Keratinocyte (primary cell): ENCODE data around the gene TMEM187. TPM values are rescaled to one million over a fixed set of nuclear protein-coding genes. Genes with fewer than 3 reads are reported as not detected.

Experiments used
- DNase-seq: peaks from one replicate; pipeline ENCODE4 v3.0.0-alpha.2; 2011; ENCODE audit warnings: low read depth, missing footprints, low spot score
- FAIRE-seq: peaks from 2 replicates; lab custom pipeline; 2011; peaks lifted over from hg19 to GRCh38; lab: Jason Lieb, UNC
- H2AFZ ChIP-seq: 2 replicates; pipeline ENCODE4 v1.6.0; 2012; ENCODE audit warnings: low read length, control low read depth, inconsistent platforms; ENCODE audit not compliant: control insufficient read depth
- H3K27ac ChIP-seq: 2 replicates; pipeline ENCODE4 v1.5.1; 2011; ENCODE audit warnings: low read length; ENCODE audit not compliant: control insufficient read depth, insufficient read depth
- H3K27me3 ChIP-seq: 3 replicates; pipeline ENCODE4 v1.6.0; 2011; ENCODE audit warnings: low read length; ENCODE audit not compliant: control insufficient read depth, insufficient read depth; ENCODE audit errors: extremely low read depth
- H3K36me3 ChIP-seq, 2 experiments: 2 replicates in 1 of 2; 3 replicates in 1 of 2; pipeline ENCODE4 v1.5.1; 2011; ENCODE audit warnings: low read length in 2 of 2, mild to moderate bottlenecking in 1 of 2; ENCODE audit not compliant: control insufficient read depth in 2 of 2, insufficient read depth in 2 of 2; ENCODE audit errors: extremely low read depth in 1 of 2
- H3K4me1 ChIP-seq: 3 replicates; pipeline ENCODE4 v1.5.1; 2011; ENCODE audit warnings: low read length; ENCODE audit not compliant: control insufficient read depth, insufficient read depth; ENCODE audit errors: extremely low read depth
- H3K4me2 ChIP-seq: 3 replicates; pipeline ENCODE4 v1.6.0; 2011; ENCODE audit warnings: low read depth, low read length; ENCODE audit not compliant: control insufficient read depth, insufficient read depth; ENCODE audit errors: extremely low read depth
- H3K4me3 ChIP-seq, 3 experiments: fragments of 200-600 bp in 1 of 3; sonication (generic) in 1 of 3; 2 replicates in 2 of 3; 3 replicates in 1 of 3; pipeline ENCODE4 v1.5.1; 2011 to 2016; ENCODE audit warnings: low read length in 3 of 3, mild to moderate bottlenecking in 3 of 3, control low read depth in 2 of 3, inconsistent platforms in 1 of 3, low read depth in 1 of 3, mixed read lengths in 1 of 3, mixed run types in 1 of 3, moderate library complexity in 1 of 3; ENCODE audit not compliant: control insufficient read depth in 2 of 3, insufficient read depth in 2 of 3; ENCODE audit errors: extremely low read depth in 1 of 3
- H3K79me2 ChIP-seq: 2 replicates; pipeline ENCODE4 v1.6.0; 2012; ENCODE audit warnings: low read length; ENCODE audit not compliant: control insufficient read depth, insufficient read depth
- H3K9ac ChIP-seq: 3 replicates; pipeline ENCODE4 v1.6.0; 2011; ENCODE audit warnings: low read length; ENCODE audit not compliant: control insufficient read depth, insufficient read depth; ENCODE audit errors: extremely low read depth
- H3K9me1 ChIP-seq: 3 replicates; pipeline ENCODE4 v1.6.0; 2011; ENCODE audit warnings: low read length; ENCODE audit not compliant: control insufficient read depth, insufficient read depth; ENCODE audit errors: extremely low read depth
- H3K9me3 ChIP-seq: 2 replicates; pipeline ENCODE4 v1.5.1; 2012; ENCODE audit warnings: low read depth, low read length; ENCODE audit not compliant: control insufficient read depth
- H4K20me1 ChIP-seq: 3 replicates; pipeline ENCODE4 v1.6.0; 2011; ENCODE audit warnings: low read length; ENCODE audit not compliant: control insufficient read depth, insufficient read depth; ENCODE audit errors: extremely low read depth
- EZH2 ChIP-seq: IDR thresholded peaks from one replicate; pipeline ENCODE4 v1.6.1; 2012; ENCODE audit warnings: inconsistent platforms, mild to moderate bottlenecking, low read length, moderate library complexity
- dilution Hi-C: fragments of 300-500 bp; cut with MboI; formaldehyde crosslinking; loops from one replicate; pipeline ENCODE4 v1.7.0; 2020; ENCODE audit warnings: low sequenced_read_pairs; ENCODE audit not compliant: extremely low pct_ligation_motif_present
- polyA plus RNA-seq, 5 experiments: library from polyadenylated mRNA; depleted of rRNA in 3 of 5; stranded (reverse) in 3 of 5; stranded (forward) in 1 of 5; unstranded in 1 of 5; fragments of >200 nt; gene quantifications; 1 replicate in 1 of 5; 2 replicates in 3 of 5; 3 replicates in 1 of 5; pipeline versions ENCODE4 v1.2.1 to v1.2.3, GENCODE V29; 2011 to 2012; ENCODE audit warnings: missing spikeins in 2 of 5, low read depth in 1 of 5, low replicate concordance in 1 of 5
- TF ChIP-seq, protein P1 (sequence below), 3 experiments: IDR thresholded peaks in 1 of 3; conservative IDR thresholded peaks in 1 of 3; optimal IDR thresholded peaks in 1 of 3; 2 replicates in 2 of 3; 3 replicates in 1 of 3; pipeline versions ENCODE3 to v1.5.1; 2011; ENCODE audit warnings: low read length in 3 of 3, mild to moderate bottlenecking in 3 of 3, moderate library complexity in 2 of 3, control low read depth in 1 of 3, inconsistent platforms in 1 of 3; ENCODE audit not compliant: insufficient read depth in 2 of 3; ENCODE audit errors: extremely low read depth in 1 of 3

Gene TMEM187
- polyA plus RNA-seq, 1 donor (not counting 4 experiments of a cell fraction or from before 2014, with no cell fraction given), result 6.6 TPM

DNA sequence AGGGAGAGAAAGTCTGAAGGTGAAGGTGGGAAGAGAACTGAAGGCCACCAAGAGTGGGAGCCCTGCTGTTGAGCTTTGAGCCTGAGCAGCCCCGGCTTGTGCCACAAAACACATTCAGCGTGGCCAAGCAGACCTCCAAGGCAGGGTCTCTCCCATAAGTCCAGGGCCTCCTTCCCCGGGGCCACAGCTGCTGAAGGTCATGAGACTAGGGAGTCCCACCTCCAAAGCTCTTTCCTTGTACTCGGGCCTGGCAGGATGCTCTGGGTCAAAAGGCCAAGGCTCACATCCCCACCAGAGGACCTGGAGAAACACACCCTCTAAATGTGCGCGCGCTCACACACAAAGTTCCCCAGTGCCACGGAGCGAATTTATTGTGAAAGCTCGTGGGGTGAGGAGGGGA lies 43.0 kb upstream of the TMEM187 start:
- Histone ChIP-seq H3K9ac (no peak overlapping the region), H3K4me1 (peaks cover 14% of the 10 kb centered on the region), H3K36me3 (peaks cover 6 to 9% of the 10 kb centered on the region in 2 experiments), H3K4me3 (no peak overlapping the region), H3K9me3 (no peaks in the 10 kb centered on the region), H3K27me3 (no peaks in the 10 kb centered on the region), H4K20me1 (no peaks in the 10 kb centered on the region), H3K9me1 (no peaks in the 10 kb centered on the region), H3K79me2 (peaks cover 26% of the 10 kb centered on the region), H3K27ac (no peak overlapping the region), H3K4me2 (no peak overlapping the region), H2AFZ (no peak overlapping the region)
- dilution Hi-C loops, result no loop called here
- no peak for FAIRE-seq
- no peak for DNase-seq
- TF ChIP-seq, protein P1, sequence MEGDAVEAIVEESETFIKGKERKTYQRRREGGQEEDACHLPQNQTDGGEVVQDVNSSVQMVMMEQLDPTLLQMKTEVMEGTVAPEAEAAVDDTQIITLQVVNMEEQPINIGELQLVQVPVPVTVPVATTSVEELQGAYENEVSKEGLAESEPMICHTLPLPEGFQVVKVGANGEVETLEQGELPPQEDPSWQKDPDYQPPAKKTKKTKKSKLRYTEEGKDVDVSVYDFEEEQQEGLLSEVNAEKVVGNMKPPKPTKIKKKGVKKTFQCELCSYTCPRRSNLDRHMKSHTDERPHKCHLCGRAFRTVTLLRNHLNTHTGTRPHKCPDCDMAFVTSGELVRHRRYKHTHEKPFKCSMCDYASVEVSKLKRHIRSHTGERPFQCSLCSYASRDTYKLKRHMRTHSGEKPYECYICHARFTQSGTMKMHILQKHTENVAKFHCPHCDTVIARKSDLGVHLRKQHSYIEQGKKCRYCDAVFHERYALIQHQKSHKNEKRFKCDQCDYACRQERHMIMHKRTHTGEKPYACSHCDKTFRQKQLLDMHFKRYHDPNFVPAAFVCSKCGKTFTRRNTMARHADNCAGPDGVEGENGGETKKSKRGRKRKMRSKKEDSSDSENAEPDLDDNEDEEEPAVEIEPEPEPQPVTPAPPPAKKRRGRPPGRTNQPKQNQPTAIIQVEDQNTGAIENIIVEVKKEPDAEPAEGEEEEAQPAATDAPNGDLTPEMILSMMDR (optimal IDR thresholded peaks at IDR 0.05 in 1 of 3, IDR thresholded peaks at IDR 0.05 in 1 of 3, conservative IDR thresholded peaks at IDR 0.05 in 1 of 3; ENCODE audit: extremely low read depth in 1 of 3, insufficient read depth in 2 of 3, low read length in 3 of 3), result no peak
- TF ChIP-seq EZH2, result no peak

DNA sequence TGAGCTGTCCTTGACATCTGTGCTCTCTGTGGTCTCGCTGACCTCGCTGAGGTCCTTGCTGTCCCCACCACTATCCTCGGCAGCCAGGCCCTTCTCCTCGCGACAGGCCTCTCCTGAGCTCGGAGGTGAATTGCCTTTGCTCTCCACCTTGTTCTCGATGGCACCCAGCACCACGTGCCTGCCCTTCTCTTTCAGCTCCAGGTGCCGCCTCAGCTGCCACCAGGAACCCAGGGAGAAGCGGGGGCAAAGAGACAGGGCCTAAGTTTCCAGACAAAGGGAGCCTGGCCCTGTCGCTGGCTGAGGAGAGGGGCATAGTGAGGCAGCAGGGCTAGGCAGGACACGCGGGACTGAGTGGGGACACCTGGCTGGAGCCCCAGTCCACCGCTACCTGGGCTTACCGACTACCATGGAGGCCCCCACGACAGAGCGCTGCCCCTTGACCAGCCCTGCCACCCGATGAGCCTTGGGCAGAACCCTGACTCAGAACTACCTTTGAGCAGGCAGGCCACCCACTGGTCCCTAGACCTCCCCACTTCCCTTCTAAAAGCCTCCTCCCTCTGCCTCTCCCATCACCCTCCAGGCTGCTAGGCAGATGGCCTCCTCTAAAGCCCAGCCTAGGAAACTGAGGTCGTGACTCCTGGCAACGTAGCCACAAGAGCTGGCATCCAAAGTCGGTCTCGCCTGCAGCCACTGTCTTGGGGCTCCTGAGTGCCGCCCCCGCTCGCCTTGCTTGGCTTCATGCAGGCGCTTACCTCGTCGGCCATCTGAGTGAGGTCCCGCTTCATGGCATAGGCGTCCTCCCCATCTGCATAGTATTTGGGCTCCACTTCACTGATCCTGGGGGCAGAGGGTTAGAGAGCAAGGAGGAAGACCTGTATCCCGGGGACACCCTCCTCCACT lies 42.3 kb upstream of the TMEM187 start:
- H2AFZ ChIP-seq, result no peak overlapping the region
- DNase-seq (no peak), FAIRE-seq (no peak)
- H4K20me1 ChIP-seq, result no peaks in the 10 kb centered on the region
- H3K79me2 ChIP-seq, result peaks cover 28% of the 10 kb centered on the region
- H3K9me1 ChIP-seq, result no peaks in the 10 kb centered on the region
- H3K27ac ChIP-seq, result no peak overlapping the region
- H3K9me3 ChIP-seq, result no peaks in the 10 kb centered on the region
- peaks cover 14% of the 10 kb centered on the region for H3K4me1 ChIP-seq
- dilution Hi-C loops, result no loop called here
- H3K4me2 ChIP-seq, result no peak overlapping the region
- no peak overlapping the region for H3K4me3 ChIP-seq
- H3K9ac ChIP-seq, result no peak overlapping the region
- no peak for TF ChIP-seq EZH2
- TF ChIP-seq, protein P1 (optimal IDR thresholded peaks at IDR 0.05 in 1 of 3, IDR thresholded peaks at IDR 0.05 in 1 of 3, conservative IDR thresholded peaks at IDR 0.05 in 1 of 3; ENCODE audit: extremely low read depth in 1 of 3, insufficient read depth in 2 of 3, low read length in 3 of 3), result no peak
- no peaks in the 10 kb centered on the region for H3K27me3 ChIP-seq
- peaks cover 6 to 9% of the 10 kb centered on the region in 2 experiments for H3K36me3 ChIP-seq
